ENCODE measurements around the gene PYGO1.
A peak's percentile ranks its signal among the peaks of the same experiment; 100 is the strongest.
"Not testable (repeated sequence)": the region's sequence is repeated elsewhere in the genome, so short reads cannot be mapped to it uniquely, and the experiment has no call there.

Gene PYGO1

DNA sequence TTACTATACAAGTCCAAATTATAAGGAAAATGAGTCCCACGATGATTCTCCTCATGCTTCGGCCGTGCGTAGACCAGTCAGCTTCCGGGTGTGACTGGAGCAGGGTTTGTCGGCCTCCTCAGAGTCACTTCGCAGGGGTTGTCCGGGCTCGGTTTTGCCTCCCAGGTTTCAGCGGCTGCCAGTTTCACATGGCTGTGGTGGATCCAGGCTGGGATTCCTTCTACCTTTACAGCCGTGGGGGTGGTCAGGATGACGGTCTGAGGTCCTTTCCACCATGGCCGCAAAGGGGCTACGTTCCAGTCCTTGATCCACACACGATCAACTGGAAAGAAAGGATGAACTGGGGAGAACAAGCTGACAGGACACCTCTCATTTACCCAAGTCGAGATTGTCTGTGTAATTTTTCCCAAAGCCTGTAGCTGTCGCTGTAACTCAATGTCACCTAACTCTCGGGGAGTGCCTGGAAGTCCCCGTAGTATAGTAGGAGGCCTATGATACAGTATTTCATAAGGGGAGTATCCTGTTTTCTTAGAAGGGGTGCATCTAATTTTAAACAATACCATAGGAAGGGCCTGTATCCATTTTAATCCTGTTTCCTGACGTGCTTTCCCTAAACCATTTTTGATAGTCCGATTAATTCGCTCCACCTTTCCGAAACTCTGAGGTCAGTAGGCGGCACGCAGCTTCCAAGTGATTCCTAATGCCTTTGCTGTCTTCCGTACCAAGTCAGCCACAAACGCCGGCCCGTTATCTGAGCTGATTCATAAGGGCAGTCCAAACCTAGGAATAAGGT is 74.3 kb downstream of the PYGO1 start:
- H3K4me3 ChIP-seq (ENCODE audit: low read depth, low read length): not testable (repeated sequence)

DNA sequence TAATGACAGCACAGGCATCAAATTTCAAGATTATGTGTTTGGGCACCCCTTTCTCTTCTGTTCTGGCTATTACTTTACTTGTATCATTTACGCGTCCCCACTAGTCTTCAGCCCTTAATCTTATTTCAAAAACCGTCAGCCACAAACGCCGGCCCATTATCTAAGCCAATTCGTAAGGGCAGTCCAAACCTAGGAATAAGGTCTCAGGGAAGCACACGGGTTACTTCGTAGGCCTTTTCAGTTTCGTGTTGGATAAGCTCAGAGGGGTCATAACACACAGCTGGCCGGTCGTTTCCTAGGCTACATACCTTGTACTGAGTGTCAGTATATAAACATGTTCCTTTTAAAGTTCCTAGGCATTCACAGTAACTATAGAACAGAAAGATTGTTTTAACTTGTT is 75.0 kb downstream of the PYGO1 start:
- no peak overlapping the region for H3K4me3 ChIP-seq (ENCODE audit: low read depth, low read length)

DNA sequence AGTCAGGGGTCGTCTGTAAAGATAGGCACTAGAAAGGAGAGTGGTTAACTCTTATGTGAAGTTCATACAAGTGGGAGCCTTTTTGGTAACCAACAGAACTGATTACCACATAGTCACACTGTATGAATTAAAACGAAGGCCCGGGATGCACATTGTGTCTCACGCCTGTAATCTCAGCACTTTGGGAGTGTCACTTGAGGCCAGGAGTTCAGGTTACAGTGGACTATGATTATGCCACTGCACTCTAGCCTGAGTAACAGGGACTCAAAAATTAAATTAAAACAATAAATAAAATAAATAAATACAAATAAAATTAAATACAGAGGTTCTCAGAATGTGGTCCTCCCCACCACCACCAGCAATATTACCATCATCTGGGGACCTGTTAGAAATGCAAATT is 80.6 kb downstream of the PYGO1 start:
- no peak overlapping the region for H3K4me3 ChIP-seq (ENCODE audit: low read depth, low read length)

DNA sequence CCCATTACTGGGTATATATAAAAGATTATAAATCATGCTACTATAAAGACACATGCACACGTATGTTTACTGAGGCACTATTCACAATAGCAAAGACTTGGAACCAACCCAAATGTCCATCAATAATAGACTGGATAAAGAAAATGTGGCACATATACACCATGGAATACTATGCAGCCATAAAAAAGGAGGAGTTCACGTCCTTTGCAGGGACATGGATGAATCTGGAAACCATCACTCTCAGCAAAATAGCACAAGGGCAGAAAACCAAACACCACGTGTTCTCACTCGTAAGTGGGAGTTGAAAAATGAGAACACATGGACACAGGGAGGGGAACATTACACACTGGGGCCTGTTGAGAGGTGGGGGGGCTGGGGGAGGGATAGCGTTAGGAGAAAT is 82.7 kb downstream of the PYGO1 start:
- not testable (repeated sequence) for H3K4me3 ChIP-seq (ENCODE audit: low read depth, low read length)

DNA sequence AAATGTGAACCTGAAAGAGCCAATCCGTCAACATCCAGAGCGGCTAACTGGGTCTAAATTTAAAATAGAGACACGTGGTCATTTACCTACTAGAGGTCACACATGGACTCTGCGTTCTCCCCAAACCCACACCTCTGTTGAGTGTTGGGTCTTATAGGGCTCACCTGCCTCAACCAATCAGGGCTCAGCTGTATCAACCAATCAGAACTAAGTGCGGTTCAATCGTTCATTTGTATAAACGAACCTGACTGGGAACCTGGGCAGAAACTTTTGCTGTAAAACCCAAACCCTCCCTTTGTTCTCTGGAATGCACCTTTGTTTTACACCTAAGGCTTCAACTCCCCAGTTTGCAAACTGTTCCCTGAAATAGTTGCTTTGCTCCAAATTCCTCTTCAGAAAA is 89.0 kb downstream of the PYGO1 start:
- H3K4me3 ChIP-seq (ENCODE audit: low read depth, low read length): no peak overlapping the region

DNA sequence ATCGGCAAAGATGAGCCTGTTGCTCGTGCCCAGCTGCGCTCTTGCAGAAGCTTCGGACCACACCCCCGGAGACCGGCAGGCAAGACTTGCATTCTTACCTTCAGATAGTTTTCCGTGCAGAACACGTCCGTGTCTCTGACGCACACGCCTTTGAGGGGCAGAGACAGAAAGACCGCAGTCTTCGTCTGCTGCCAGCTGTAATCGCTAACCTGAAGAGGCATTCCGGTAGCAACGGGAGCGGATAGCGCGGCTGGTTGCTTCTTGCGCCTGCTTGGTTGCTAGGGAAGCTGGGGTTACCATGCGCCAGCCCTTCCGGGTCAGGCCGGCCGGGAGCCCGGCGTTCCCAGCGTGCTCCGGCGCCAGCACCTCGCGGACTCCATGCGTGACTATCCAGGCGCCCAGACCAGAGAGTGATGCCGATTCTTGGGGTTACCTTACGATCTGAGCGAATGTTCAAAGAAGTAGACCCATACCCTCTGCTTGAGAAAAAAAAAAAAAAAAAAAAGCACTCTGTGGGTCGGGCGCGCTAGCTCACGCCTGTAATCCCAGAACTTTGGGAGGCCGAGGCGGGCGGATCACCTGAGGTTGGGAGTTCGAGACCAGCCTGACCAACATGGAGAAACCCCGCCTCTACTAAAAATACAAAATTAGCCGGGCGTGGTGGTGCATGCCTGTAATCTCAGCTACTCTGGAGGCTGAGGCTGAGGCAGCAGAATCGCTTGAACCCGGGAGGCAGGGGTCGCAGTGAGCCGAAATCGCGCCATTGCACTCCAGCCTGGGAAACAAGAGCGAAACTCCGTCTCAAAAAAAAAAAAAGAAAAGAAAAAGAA is 89.8 kb downstream of the PYGO1 start:
- H3K4me3 ChIP-seq (ENCODE audit: low read depth, low read length): peak overlapping the region; percentile 86

DNA sequence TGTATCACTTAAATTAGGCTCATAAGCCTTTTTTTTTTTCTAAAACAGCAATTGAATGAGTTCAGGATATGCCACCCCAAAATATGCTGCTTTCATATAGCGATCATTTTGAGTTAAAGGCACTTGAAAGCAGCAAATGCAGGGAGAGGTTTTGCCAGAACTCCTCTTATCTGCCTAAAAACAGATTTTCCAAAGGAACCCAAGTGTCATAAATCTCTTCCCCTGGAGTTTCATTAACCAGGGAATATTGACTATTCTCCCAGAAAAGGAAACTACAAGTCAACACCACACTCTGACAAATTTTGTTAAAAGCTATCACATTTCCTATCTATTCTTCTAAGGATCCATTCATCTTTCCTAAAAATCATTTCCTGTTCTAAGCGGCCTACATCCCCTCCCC is 91.4 kb downstream of the PYGO1 start:
- no peak overlapping the region for H3K4me3 ChIP-seq (ENCODE audit: low read depth, low read length)

DNA sequence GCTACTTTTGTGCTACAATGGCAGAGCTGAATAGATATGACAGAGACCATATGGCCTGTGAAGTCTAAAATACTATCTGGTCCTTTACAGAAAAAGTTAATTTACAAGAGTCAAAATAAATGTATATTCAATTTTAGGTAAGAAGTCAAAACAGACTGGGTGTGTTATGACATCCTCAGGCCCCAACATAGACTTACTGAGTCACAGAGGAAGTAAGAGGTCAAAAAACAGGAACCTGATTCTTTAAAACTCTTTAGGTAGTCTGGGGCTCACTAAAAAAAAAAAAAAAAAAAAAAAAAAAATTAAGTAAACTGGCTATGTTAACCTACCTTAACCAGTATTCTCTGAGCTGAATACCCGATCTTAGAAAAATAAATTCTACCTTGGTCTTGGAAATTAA is 93.2 kb downstream of the PYGO1 start:
- no peak overlapping the region for H3K4me3 ChIP-seq (ENCODE audit: low read depth, low read length)

DNA sequence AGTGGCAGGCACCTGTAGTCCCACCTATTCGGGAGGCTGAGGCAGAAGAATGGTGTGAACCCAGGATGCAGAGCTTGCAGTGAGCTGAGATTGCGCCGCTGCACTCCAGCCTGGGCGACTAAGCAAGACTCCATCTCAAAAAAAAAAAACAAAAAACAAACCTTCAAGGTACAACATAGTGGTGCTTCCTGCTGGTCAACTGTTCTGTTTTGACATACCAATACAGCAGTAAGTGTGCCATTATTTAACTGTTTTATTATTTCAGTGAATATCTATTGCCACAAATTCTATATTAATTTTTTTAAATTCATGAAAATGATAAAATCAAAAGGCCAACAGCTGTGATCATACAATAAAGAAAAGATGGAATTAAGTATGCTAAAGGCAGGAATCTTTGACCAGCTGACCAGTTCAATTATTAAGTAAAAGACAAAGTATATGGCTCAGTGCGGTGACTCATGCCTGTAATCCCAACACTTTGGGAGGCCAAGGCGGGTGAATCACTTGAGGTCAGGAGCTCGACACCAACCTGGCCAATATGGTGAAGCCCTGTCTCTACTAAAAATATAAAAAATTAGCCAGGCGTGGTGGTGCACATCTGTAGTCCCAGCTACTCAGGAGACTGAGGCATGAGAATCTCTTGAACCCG is 99.1 kb downstream of the PYGO1 start:
- not testable (repeated sequence) for H3K4me3 ChIP-seq (ENCODE audit: low read depth, low read length)

Data from iPS-11a (cell line).